SK-N-SH (cell line): ENCODE measurements around the gene CNOT11.

Experiments
- ELF1 ChIP-seq: IDR thresholded peaks from 2 replicates; pipeline ENCODE4 v1.4.0; 2012
- JUND ChIP-seq: IDR thresholded peaks from 2 replicates; pipeline ENCODE4 v1.4.0; 2012
- RFX5 ChIP-seq: IDR thresholded peaks from 2 replicates; pipeline ENCODE4 v1.6.1; 2012; ENCODE audit warnings: mild to moderate bottlenecking, improper control_type of control experiment, low read length
- TF ChIP-seq, protein P1 (sequence below): IDR thresholded peaks from 2 replicates; pipeline ENCODE4 v1.6.1; 2012; ENCODE audit warnings: mild to moderate bottlenecking, low read depth, low read length, moderate library complexity
- TF ChIP-seq, protein P2 (sequence below): fragments of 200-600 bp; sonication (generic); IDR thresholded peaks from 2 replicates; pipeline ENCODE4 v1.6.1; 2017; ENCODE audit warnings: antibody characterized with exemption, mild to moderate bottlenecking, moderate library complexity
- TF ChIP-seq, protein P3 (sequence below): IDR thresholded peaks from 2 replicates; pipeline ENCODE4 v1.4.0; 2012; ENCODE audit warnings: low read depth

GRCh38 chr2:101265893-101266499 lies 13.3 kb downstream of the CNOT11 start:
- TF ChIP-seq ELF1, result no peak
- no peak for TF ChIP-seq RFX5
- TF ChIP-seq, protein P1, sequence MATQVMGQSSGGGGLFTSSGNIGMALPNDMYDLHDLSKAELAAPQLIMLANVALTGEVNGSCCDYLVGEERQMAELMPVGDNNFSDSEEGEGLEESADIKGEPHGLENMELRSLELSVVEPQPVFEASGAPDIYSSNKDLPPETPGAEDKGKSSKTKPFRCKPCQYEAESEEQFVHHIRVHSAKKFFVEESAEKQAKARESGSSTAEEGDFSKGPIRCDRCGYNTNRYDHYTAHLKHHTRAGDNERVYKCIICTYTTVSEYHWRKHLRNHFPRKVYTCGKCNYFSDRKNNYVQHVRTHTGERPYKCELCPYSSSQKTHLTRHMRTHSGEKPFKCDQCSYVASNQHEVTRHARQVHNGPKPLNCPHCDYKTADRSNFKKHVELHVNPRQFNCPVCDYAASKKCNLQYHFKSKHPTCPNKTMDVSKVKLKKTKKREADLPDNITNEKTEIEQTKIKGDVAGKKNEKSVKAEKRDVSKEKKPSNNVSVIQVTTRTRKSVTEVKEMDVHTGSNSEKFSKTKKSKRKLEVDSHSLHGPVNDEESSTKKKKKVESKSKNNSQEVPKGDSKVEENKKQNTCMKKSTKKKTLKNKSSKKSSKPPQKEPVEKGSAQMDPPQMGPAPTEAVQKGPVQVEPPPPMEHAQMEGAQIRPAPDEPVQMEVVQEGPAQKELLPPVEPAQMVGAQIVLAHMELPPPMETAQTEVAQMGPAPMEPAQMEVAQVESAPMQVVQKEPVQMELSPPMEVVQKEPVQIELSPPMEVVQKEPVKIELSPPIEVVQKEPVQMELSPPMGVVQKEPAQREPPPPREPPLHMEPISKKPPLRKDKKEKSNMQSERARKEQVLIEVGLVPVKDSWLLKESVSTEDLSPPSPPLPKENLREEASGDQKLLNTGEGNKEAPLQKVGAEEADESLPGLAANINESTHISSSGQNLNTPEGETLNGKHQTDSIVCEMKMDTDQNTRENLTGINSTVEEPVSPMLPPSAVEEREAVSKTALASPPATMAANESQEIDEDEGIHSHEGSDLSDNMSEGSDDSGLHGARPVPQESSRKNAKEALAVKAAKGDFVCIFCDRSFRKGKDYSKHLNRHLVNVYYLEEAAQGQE, result no peak
- TF ChIP-seq JUND, result no peak
- TF ChIP-seq, protein P2, sequence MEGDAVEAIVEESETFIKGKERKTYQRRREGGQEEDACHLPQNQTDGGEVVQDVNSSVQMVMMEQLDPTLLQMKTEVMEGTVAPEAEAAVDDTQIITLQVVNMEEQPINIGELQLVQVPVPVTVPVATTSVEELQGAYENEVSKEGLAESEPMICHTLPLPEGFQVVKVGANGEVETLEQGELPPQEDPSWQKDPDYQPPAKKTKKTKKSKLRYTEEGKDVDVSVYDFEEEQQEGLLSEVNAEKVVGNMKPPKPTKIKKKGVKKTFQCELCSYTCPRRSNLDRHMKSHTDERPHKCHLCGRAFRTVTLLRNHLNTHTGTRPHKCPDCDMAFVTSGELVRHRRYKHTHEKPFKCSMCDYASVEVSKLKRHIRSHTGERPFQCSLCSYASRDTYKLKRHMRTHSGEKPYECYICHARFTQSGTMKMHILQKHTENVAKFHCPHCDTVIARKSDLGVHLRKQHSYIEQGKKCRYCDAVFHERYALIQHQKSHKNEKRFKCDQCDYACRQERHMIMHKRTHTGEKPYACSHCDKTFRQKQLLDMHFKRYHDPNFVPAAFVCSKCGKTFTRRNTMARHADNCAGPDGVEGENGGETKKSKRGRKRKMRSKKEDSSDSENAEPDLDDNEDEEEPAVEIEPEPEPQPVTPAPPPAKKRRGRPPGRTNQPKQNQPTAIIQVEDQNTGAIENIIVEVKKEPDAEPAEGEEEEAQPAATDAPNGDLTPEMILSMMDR, result no peak
- TF ChIP-seq, protein P3, sequence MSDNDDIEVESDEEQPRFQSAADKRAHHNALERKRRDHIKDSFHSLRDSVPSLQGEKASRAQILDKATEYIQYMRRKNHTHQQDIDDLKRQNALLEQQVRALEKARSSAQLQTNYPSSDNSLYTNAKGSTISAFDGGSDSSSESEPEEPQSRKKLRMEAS, result no peak
